CMK (cell line): ENCODE data around the gene HES7.
"Not testable (repeated sequence)": the region's sequence is repeated elsewhere in the genome, so short reads cannot be mapped to it uniquely, and the experiment has no call there.

Source experiments
- DNase-seq: peaks from one replicate; pipeline ENCODE4 v3.0.0-alpha.2; 2010; ENCODE audit warnings: low read depth

The HES7 gene

DNA sequence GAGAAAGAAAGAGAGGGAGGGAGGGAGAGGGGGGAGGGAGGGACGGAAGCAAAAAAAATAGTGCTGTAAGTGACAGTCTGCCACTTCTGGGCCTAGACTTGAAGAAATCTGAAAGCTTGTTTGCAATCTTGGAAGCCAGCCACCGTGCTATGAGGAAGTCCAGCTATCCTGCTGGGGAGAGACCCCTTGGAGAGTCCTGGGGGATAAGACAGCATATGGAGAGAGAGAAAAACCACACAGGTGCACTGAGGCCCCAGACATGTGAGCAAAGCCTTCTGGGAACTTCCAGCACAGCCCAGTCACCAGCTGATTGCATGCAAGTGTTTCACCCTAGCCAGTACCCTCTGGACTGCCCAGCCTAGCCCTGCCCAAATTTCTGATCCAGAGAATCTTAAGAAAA, 23.8 kb downstream of the HES7 start:
- no peak for DNase-seq

DNA sequence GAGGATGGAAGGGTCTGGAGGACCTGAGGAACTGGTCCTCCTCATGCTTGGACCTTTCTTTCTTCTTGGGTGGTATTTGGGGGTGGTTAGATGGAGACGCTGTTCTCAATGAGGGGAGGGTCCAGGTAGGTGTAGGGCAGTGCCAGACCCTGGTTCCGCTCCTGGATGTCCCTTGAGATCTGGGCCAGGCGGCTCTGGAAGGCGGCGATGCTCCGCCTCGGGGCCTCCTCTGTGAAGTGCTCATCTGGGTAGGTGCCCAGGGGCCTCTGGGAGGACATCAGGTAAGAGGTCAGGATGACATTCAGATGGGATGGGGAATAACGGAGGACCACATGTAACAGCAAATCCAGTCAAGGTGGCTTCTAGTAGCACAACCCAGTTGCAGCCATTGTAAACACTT, 27.4 kb downstream of the HES7 start:
- DNase-seq: no peak

DNA sequence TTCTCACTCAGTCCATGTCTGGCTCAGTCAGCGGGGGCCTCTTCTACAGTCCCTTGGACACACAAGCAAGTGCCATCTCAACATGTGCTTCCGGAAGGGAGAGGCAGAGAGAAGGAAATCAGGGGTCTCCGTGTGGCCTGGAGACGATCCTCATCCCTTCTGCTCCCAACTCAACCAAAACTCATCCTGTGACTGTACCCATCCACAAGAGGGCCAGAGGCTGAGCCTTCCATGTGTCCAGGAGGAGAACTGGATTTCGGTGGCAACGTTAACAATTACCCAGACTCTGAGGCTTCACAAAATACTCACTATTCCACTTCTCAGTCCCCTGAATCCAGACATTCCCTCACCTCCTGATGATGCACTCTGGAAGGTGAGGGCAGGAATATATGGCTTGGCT, 28.5 kb downstream of the HES7 start:
- DNase-seq: no peak

DNA sequence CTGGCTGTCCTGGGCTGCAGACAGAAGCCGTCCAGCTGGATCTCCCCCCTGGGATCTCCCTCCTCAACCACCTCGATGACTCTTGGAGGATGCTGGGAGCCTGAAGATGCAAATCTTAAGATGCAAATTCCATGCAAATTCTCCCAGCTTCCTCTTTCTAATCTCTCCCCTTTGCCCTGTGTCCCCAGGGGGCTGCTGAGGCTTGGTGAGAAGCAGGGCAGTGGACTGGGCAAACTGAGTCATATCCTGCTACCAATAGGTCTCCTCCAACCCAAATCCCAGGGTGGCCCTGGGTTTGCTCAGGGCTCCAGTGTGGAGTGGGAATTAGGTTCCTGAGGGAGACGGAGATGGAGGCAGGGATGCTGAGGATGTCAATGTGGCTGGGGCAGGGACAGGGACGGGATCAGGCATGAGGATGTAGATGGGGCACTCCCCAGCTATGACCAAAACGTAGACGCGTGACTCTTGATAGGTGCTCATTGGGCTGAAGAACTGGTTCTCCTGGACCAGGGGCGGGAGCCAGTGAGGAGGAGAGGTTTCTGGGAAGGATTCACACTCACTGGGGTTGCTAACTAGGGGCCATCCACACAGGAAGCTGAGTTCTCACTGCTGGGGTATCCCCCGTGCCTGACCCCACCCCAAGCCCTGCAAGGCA, 32.7 kb downstream of the HES7 start:
- DNase-seq: no peak

DNA sequence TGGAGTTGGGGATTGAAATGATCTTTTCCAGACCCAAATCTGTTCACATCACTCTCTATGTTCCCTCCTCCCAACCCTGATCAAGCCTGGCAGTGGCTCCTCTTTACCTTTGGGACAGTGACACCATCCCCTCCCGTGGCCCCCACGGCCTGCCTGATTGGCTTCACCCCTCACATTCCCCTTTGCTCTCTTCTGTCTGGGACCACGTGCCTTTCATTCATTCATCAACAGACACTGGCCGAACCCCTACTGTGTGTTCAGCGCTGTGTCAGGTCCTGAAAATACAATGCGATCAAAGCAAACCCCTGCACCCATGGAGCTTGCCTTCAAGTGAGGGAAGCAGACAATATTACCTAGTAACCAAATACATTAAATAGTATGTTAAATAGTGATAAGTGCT, 34.2 kb downstream of the HES7 start:
- DNase-seq: no peak

DNA sequence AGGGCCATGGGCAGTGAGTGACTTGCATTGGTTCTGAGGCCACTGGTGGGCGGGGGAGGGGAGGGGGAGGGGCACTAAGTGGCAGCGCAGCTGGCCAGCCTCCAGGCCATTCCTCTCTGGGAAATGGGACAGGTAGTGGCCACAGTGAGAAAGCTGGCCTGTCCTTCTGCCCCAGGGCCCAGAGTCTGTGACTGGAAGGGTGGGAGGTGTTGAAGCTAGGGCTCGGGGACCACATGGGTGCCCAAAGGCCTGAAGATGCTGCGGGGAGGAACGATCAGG, 36.0 kb downstream of the HES7 start:
- DNase-seq: no peak

DNA sequence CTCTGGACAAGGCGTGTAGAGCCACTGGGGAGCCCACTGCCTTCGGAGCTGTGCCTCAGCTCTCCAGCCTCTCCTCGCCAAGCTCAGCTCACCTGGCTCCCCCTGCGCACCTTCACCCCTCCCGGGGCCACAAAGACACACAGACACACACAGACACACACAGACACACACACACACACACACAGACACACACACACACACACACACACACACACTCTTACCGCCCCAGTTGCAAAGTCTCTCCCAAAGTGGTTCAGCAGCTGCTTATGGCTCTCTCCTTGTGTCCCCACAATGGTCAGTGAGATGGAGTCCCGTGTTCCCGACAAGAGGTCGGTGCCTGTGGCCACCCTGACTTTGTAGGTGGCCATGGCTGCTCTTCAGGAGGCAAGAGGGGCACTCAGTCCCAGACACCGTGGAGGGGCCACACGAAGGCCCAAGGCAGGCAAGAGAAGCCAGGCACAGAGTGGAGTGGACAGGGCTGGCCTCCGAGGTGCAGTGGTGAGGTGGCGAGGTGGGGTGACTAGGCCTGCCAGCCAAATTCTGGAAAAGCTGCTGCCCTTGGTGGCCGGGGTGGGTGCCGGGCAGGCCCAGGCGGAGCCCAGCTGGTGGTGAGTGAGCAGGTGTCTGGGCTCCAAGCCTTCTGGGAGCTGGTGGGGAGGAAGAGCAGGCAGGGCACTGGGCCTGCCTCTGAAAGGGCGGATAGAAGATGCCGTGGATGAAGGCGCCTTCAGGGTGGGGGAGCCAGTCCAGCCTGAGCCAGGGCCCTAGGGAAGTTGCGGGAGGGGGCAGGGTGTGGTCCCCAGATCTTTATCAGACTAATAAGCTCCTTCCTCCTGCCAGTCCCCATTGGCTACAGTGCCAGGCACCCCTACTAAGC, 36.6 kb downstream of the HES7 start, which contains the start of gene ALOX12B:
Gene ALOX12B (minus strand): TSS at position 642 of the 877 bp plus-strand sequence. CDS start 274 bp downstream, at position 368.
- no peak for DNase-seq

DNA sequence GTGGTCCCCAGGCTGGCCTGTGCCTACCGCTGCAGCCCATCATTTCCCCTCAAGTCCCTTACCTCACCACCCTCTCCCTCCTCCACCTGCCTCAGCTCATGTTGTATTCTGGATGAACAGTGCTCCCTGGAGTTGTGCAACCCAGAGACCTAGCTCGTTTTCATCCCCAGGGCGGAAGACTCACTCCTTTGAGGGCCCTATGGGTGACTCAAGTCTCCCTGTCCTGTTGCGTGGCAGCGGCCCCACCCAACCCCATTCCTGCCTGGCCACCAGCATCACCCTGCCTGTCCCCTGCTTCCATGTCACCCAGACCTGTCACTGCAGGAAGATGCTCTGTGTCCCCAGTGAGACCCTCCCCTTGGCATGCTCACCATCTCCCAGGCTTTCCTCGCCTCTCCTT, 39.7 kb downstream of the HES7 start:
- DNase-seq: no peak

DNA sequence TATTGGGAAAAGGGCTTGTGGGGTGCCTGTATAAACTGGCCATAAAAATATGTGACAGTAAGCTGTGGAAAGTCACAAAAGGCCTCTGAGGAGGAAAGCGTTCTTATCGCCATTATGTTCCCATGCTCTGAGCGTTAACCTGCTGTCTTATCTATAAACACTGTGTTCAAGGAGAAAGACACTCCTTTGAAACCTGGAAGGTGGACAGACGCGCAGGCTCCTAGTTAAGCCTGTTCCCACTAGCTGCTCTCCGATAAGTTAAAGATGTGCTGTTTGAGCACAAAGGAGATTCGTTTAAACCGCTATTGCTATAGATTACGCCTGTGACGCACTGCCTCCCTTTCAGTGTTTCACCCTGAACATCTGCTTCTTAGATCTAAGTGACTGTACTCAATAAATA, 41.6 kb downstream of the HES7 start:
- DNase-seq: no peak

DNA sequence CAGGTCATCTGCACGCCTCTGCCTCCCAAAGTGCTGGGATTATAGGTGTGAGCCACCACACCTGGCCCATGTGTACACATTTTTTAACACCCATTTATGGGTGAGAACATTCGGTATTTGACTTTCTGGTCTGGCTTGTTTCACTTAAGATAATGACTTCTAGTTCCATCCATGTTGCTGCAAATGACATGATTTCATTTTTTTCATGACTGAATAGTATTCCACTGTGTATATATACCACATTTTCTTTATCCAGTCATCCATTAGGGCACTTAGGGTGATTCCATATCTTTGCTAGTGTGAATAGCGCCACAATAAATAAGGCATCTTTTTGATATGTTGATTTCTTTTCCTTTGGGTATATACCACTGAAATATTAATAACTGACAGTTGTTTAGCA, 42.0 kb downstream of the HES7 start:
- DNase-seq: no peak

DNA sequence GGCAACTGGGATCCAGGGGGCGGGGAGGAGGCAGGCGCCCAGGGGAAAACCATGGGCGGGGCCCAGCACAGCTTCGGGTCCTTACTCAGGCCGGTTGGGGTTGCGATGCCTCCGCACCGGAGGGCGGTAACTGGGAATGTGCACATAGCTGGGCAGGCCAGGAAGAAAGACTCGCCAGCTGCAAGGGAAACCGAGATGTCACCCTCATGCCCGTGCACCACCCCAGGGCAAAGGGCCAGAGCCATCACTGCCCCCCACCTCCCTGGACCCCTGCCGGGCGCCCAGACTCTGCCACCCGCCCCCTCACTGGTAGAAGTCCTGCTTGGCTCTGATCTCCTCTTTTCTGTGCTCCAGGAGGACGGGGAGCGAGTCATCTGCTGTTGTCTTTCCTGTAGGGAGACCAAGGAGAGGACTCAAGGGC, 43.1 kb downstream of the HES7 start:
- no peak for DNase-seq

DNA sequence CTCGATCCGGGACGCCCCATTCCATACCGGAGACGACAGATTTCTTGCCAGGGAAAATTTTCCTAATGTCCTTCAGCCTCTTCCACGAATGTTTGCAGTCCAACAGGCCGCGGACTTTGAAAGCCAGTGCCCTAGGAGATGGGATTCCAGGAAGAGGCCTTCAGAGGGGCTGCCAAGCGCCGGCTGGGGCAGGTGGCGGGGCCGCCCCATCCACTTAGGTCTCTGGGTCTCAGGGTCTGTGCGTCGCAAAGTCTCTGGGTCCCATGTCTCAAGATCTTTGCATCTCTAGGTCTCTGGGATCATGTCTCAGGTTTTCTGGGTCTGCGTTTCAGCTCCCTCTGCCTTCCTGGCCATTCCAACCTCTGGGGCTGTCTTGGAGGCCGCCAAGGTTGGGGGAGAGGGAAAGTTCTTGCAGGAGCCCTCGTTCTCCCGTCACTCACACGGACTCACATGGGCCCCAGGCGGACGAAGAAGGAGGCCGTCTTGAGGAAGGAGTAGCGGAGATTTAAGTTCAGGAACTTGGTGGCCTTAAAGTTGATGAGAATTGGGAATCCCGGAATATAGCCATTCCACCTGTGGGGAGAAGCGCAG, 43.6 kb downstream of the HES7 start:
- no peak for DNase-seq

DNA sequence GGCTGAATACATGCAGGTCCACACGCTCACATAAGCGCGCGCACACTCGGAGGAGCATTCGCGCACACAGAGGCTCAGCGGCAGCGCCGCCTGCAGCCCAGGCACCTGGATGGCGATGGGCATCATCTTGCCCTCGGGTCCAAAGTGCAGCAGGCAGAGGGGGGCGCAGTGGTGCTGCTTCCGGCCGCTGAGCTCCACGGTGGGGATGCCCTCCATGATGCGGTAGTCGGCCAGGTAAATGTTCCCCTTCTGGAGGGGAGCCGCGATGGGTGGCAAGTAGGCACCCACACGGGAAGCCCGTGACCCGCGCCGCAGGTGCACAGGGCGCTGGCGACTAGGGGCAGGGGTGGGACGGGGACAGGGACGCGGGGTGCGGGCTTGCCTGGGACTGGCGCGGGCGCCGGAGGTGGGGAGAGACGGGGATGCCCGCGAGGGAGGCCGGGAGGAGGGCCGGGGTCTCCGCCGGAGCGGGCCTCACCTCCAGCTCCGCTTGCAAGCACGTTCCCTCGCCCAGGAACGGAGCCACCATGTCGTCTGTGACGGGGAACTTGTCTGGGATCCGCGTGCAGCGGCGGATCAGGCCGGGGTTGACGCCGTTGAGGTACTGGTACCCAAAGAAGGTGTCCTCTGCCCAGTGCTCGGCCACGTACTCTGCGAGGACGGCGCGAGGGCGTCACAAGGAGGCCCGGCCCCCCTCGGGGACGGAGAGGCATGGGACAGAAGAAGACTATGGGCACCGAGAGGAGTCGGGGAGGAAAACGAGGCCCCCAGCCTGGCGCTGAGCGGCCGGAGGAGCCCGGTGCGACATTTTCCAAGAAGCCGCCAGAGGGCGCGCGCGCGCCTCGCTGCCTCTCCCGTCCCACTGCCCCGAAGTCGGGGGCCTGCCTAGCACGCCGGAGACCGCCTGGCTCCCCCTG, 44.4 kb downstream of the HES7 start:
- no peak for DNase-seq

DNA sequence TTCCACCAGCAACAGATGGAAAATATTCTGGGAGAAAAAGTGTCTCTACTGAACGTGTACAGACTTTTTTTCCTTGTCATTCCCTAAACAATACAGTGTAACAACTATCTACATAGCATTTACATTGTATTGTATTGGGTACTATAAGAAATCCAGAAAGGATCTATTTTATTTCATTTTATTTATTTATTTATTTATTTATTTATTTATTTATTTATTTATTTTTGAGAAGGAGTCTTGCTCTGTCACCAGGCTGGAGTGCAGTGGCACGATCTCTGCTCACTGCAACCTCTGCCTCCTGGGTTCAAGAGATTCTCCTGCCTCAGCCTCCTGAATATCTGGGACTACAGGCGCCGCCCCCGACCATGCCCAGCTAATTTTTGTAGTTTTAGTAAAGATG, 46.0 kb downstream of the HES7 start:
- not testable (repeated sequence) for DNase-seq

DNA sequence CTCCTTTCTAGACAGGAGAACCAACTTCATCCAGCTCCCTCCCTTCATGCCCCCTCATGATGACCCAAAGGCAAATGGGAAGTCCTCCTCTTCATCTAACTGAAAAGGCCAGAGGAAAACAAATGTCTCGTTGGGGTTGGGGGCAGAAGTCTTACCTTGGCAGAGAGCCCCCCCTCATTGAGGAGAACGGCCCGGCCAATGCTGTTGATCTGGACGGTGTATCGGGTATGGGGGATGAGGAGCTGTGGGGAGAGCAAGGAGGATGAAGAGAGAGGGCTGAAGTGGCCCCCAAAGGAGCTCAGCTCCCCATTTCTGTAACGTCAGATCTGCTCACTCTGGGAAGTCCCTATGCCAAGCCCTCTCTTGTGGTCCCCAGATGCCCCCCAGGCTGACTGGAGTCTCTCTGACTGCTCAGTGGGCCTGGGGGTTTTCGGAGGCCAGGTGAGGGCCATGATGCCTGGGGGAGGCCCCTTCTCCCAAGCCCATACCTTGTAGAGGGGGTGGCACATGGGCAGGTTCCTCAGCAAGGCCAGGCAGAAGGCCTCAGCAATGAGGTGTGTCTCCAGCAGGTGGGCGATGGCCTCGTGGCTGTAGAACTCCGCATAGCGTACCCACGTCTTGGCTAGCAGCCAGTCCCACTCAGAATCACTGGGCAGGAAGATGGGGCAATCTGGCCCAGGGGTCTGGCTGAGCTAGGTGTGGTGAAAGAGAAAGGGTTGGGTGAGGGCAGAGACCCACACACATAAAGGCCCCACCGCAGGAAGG, 47.2 kb downstream of the HES7 start:
- no peak for DNase-seq

DNA sequence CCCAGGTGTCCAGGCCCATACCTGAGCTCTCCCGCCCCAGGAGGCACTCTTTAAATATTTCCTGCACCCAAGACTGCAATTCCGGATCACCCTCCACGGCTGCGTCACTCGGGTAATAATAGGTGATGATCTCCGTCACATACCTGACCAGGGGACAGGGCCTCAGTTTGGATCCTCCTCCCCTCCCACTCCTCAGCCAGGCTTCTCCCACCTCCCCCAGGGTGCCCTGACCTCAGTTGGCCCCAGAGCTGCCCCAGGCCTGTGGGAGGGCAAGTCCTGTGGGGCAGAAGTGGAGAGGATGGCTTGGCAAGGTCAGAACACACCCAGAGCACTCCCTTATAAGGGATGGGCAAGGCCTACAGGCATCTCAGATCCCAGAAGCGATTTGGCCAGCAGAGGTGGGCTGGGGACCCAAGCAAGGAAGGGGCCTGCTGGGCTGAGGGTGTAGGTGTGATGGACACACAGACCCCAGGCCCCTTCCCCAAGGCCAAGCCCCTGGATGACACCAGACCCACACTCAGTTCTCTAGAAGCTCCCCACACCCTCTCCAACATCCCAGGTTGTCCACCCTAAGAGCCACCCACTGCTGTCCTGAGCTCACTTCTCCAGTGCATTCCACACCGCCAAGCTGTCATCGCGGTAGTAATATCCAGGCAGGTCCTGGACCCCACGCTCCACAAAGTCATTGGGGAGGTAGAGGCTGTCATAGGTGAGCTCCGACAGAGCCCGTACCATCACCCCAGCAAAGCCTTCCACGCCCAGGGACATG, 48.1 kb downstream of the HES7 start:
- DNase-seq: no peak

DNA sequence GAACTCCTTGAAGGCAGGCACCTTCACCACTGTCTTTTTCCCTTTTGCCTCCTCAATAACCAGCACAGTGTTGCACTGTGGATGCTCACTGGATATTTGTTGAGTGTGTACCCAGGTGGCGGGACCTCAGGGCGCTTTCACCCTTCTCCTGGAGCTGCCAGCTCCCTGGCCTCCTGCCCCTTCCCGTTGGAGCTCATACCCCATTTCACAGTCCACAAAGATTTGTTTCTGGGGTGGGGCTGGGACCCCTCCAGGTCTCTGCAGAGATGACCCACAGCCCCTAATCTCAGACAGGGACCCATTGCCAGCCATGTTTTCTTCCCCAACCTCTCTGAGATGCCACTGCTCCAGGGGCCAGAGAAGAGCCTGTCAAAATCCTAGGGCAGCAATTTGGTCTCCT, 48.8 kb downstream of the HES7 start:
- no peak for DNase-seq

DNA sequence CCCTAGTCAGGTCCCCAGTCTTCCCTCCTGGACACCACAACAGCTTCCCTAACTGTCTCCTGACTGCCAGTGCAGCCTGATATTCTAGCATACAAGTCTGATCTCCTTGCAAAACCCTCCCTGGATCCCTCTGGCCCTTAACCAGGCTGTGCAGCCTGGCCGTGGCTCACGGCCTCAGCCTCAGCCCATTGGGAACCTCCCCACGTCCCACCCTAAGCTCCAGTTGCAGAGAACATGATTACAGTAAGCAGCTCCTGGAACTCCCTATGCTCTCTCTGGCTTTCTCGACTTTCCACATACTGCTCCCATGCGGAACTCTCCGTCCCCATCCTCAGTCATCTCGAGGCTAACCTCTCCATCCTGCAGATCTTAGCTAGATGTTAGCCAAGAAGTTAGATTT, 49.4 kb downstream of the HES7 start:
- no peak for DNase-seq

DNA sequence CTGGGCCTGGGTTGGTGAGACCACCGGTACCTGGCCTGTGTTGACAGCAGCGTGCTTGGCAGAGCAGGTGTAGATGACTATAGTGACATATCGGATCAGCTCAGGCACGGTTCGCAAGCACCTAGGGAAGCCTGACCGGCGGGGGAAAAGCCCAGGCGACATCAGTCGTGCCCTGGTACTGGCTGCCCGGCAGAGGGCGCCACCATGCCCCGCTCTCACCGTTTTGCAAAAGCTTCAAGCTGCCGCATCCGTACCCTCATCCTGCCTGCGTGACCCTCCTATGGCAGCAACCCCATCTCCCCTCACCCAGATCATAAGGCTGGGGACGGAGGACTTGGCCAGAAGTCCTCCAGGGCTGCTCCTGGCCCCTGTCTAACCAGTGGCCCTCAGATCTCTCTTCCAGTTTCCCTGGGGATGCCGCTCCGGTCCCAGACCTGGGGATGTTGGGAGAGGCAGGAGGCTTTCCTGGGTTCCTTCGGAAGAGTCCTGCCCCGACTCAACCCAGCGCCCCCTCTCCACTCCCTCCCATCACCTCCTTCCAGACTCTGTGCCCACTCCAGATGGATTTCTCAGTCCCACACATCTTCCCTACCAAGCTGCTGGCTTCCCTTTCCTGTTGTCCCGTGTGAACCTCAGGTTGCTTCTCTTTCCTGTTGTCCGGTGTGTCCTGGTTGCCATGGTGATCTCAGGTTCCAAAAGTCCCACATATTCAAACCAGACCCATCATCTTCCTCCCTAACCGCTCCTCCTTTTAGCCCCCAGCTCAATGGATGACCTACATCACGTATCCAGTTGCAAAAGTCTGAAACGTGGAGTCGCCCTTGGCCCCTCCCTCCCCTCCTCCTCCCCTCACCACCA, 50.0 kb downstream of the HES7 start:
- DNase-seq: no peak
